IMR-90 (cell line): ENCODE results near the gene CTIF. TPM values are rescaled to one million over a fixed set of nuclear protein-coding genes. Genes with fewer than 3 reads are reported as not detected.

Source experiments
- ATAC-seq: fragments of 200-7000 bp; cut with Tn5 transposase; 2 replicates; pipeline ENCODE4 v1.9.1; 2020; ENCODE audit warnings: low read depth, mild to moderate bottlenecking, moderate library complexity
- BruUV-seq: library from RNA; stranded (reverse); fragments of 400-500 nt; replicated peaks from 2 replicates; lab custom pipeline; 2021; lab: Mats Ljungman, UMichigan
- CTCF ChIA-PET: fragments of 300-600 bp; formaldehyde crosslinking; extraction: SDS; loops from one replicate; lab custom pipeline; 2021; ENCODE audit warnings: antibody characterized with exemption; lab: Yijun Ruan, JAX
- POLR2A ChIA-PET: fragments of 300-600 bp; sonication (Branson Sonifier 250); formaldehyde crosslinking; loops from one replicate; lab custom pipeline; 2022; ENCODE audit warnings: antibody characterized with exemption; ENCODE audit not compliant: unreplicated experiment; lab: Charles Lee
- DNase-seq: peaks from one replicate; pipeline ENCODE4 v3.0.0; 2013
- H2AFZ ChIP-seq: replicated peaks from 2 replicates; pipeline ENCODE3; 2013; ENCODE audit warnings: low read length, mild to moderate bottlenecking; ENCODE audit not compliant: poor library complexity
- H2AK5ac ChIP-seq: 2 replicates; pipeline ENCODE4 v1.6.1; 2013; ENCODE audit warnings: low read depth, low read length, inconsistent platforms
- H2AK9ac ChIP-seq: replicated peaks from 2 replicates; pipeline ENCODE3; 2013; ENCODE audit warnings: mild to moderate bottlenecking, low read depth, low read length, moderate library complexity; ENCODE audit not compliant: poor library complexity
- H2BK120ac ChIP-seq: 2 replicates; pipeline ENCODE4 v1.6.1; 2013; ENCODE audit warnings: low read depth, low read length, inconsistent platforms
- H2BK15ac ChIP-seq: 3 replicates; pipeline ENCODE4 v1.6.1; 2013; ENCODE audit warnings: low read depth, low read length, inconsistent platforms
- H2BK20ac ChIP-seq: 2 replicates; pipeline ENCODE4 v1.6.1; 2013; ENCODE audit warnings: low read depth, mild to moderate bottlenecking, inconsistent platforms, low read length, moderate library complexity
- H2BK5ac ChIP-seq: 2 replicates; pipeline ENCODE4 v1.6.1; 2013; ENCODE audit warnings: mild to moderate bottlenecking, low read depth, low read length, inconsistent platforms; ENCODE audit not compliant: poor library complexity, severe bottlenecking
- H3K14ac ChIP-seq: replicated peaks from 2 replicates; pipeline ENCODE4 v1.6.1; 2013; ENCODE audit warnings: low read depth, low read length, inconsistent platforms
- H3K18ac ChIP-seq: 2 replicates; pipeline ENCODE4 v1.6.1; 2013; ENCODE audit warnings: low read depth, low read length, control low read depth
- H3K23ac ChIP-seq: 2 replicates; pipeline ENCODE4 v1.6.1; 2013; ENCODE audit warnings: low read depth, low read length, inconsistent platforms
- H3K27ac ChIP-seq: 2 replicates; pipeline ENCODE4 v1.5.1; 2013; ENCODE audit warnings: mild to moderate bottlenecking, control low read depth, low read length; ENCODE audit not compliant: insufficient read depth
- H3K27me3 ChIP-seq: 2 replicates; pipeline ENCODE4 v1.6.1; 2013; ENCODE audit warnings: low read length; ENCODE audit not compliant: control insufficient read depth, insufficient read depth
- H3K36me3 ChIP-seq: 2 replicates; pipeline ENCODE4 v1.6.1; 2013; ENCODE audit warnings: low read length, mixed read lengths; ENCODE audit not compliant: control insufficient read depth, insufficient read depth
- H3K4ac ChIP-seq: 2 replicates; pipeline ENCODE4 v1.6.1; 2013; ENCODE audit warnings: low read depth, low read length, inconsistent platforms
- H3K4me1 ChIP-seq: 2 replicates; pipeline ENCODE4 v1.6.1; 2013; ENCODE audit warnings: low read length, mixed read lengths; ENCODE audit not compliant: control insufficient read depth, insufficient read depth
- H3K4me2 ChIP-seq: 2 replicates; pipeline ENCODE4 v1.6.1; 2013; ENCODE audit warnings: low read depth, mild to moderate bottlenecking, control low read depth, low read length, moderate library complexity
- H3K4me3 ChIP-seq: 2 replicates; pipeline ENCODE4 v1.5.1; 2013; ENCODE audit warnings: low read depth, mild to moderate bottlenecking, control low read depth, low read length, moderate library complexity; ENCODE audit not compliant: insufficient read depth
- H3K56ac ChIP-seq: 2 replicates; pipeline ENCODE4 v1.6.1; 2013; ENCODE audit warnings: low read length, inconsistent platforms; ENCODE audit not compliant: insufficient read depth; ENCODE audit errors: extremely low read depth
- H3K79me1 ChIP-seq, 2 experiments: 2 replicates each; pipeline ENCODE4 v1.6.1; 2013; ENCODE audit warnings: low read length in 2 of 2, inconsistent platforms in 1 of 2, low read depth in 1 of 2
- H3K9ac ChIP-seq: 2 replicates; pipeline ENCODE4 v1.6.1; 2013; ENCODE audit warnings: low read depth, low read length, control low read depth
- H3K9me1 ChIP-seq: 2 replicates; pipeline ENCODE4 v1.6.1; 2013; ENCODE audit warnings: low read length, inconsistent platforms; ENCODE audit not compliant: insufficient read depth
- H3K9me3 ChIP-seq: 2 replicates; pipeline ENCODE4 v1.6.1; 2013; ENCODE audit warnings: low read length; ENCODE audit not compliant: control insufficient read depth, insufficient read depth
- H4K20me1 ChIP-seq: 2 replicates; pipeline ENCODE4 v1.6.1; 2013; ENCODE audit warnings: low read length, inconsistent platforms; ENCODE audit not compliant: insufficient read depth
- H4K5ac ChIP-seq: 2 replicates; pipeline ENCODE4 v1.6.1; 2013; ENCODE audit warnings: mild to moderate bottlenecking, low read depth, low read length, control low read depth
- H4K8ac ChIP-seq, 2 experiments: 2 replicates each; pipeline ENCODE4 v1.6.1; 2013; ENCODE audit warnings: low read depth in 2 of 2, low read length in 2 of 2, control low read depth in 1 of 2, inconsistent platforms in 1 of 2
- H4K91ac ChIP-seq: 2 replicates; pipeline ENCODE4 v1.6.1; 2013; ENCODE audit warnings: low read depth, low read length, inconsistent platforms; ENCODE audit not compliant: insufficient read depth
- CEBPB ChIP-seq: IDR thresholded peaks from 2 replicates; pipeline ENCODE4 v1.6.1; 2012; ENCODE audit warnings: low read depth, low read length, improper control_type of control experiment
- FOS ChIP-seq: fragments of 150-350 bp; IDR thresholded peaks from 2 replicates; pipeline ENCODE4 v1.6.1; 2016; ENCODE audit warnings: low read depth, low read length
- MXI1 ChIP-seq: IDR thresholded peaks from 2 replicates; pipeline ENCODE4 v1.6.1; 2012; ENCODE audit warnings: low read depth, mild to moderate bottlenecking, low read length, moderate library complexity, borderline replicate concordance
- RCOR1 ChIP-seq: IDR thresholded peaks from 2 replicates; pipeline ENCODE4 v1.6.1; 2012; ENCODE audit warnings: mild to moderate bottlenecking, low read length, improper control_type of control experiment; ENCODE audit not compliant: insufficient replicate concordance
- WGBS, 2 experiments: methylation state at CpG; one replicate each; pipeline versions ENCODE4 v1.1.5 to v1.1.7; 2013; ENCODE audit warnings: missing lambda C conversion rate in 2 of 2; ENCODE audit not compliant: insufficient read length in 1 of 2; ENCODE audit errors: extremely low coverage in 2 of 2; 5-methylcytosine and 5-hydroxymethylcytosine counted together
- dilution Hi-C: fragments of 300-500 bp; cut with HindIII; formaldehyde crosslinking; loops from one replicate; pipeline ENCODE4 v1.14.3; 2018; ENCODE audit warnings: low sequenced_read_pairs; ENCODE audit not compliant: unreplicated experiment
- in situ Hi-C: fragments of 300-500 bp; cut with MboI; formaldehyde crosslinking; loops from 3 replicates; pipeline ENCODE4 v1.14.3; 2019; ENCODE audit warnings: low sequenced_read_pairs, inconsistent platforms, mixed read lengths
- intact Hi-C: fragments of 100-400 bp; cut with micrococcal nuclease; formaldehyde crosslinking; loops from 2 replicates; pipeline ENCODE4 v1.10.0; 2022
- polyA plus RNA-seq, 3 experiments: library from polyadenylated mRNA; depleted of rRNA; stranded (reverse); fragments of >200 nt; gene quantifications; 2 replicates each; pipeline ENCODE4 v1.2.3, GENCODE V29; 2012; ENCODE audit warnings: low replicate concordance in 1 of 3
- total RNA-seq: library from RNA; depleted of rRNA; stranded (reverse); fragments of >200 nt; gene quantifications from 2 replicates; pipeline ENCODE4 v1.2.3, GENCODE V29; 2012

The CTIF gene
- total and polyA plus RNA-seq, 2 of the 4 experiments (the other 2 are of a cell fraction): 25.1 to 57.0 TPM

DNA sequence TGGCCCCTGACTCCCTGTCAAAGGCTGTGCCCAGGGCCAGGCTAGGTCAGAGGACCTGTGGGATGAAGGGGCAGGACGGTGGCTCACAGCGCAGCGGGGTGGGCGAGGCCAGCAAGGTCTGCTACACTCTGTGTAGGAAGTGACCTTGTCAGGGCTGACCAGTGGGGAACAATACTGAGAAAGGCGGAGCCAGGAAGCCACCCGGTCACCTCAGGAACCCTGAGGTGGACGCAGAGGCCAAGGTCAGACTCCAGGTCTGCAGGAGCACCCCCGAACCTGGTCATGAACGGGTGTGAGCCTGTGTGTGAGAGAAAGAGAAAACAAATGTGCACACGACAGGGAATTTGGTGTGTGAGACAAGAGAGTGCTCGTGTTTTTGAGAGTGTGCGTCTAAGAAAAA is 339.6 kb downstream of the CTIF start:
- Histone ChIP-seq H3K18ac (no peak overlapping the region), H2BK5ac (no peak overlapping the region), H2BK120ac (peak overlapping the region; percentile 57; the same call in 1 of the 2 replicates), H3K27ac (no peak overlapping the region), H3K9ac (no peak overlapping the region), H3K9me3 (no peaks in the 10 kb centered on the region), H2BK20ac (no peak overlapping the region), H4K8ac (no peak overlapping the region), H3K36me3 (no peaks in the 10 kb centered on the region), H4K91ac (no peak overlapping the region), H2AFZ (peak overlapping the region; percentile 61), H2AK5ac (peak overlapping the region; percentile 57; the same call in 1 of the 2 replicates), H3K23ac (no peak overlapping the region), H3K4me1 (peaks cover 4% of the 10 kb centered on the region), H3K79me1 (peaks cover 0 to 3% of the 10 kb centered on the region in 2 experiments; a peak in 1 of 4 replicates), H4K20me1 (no peaks in the 10 kb centered on the region), H3K27me3 (no peaks in the 10 kb centered on the region; the same call in 1 of the 2 replicates), H2AK9ac (no peak overlapping the region), H3K14ac (peak overlapping the region; percentile 63; the same call in 1 of the 2 replicates), H2BK15ac (no peak overlapping the region), H3K56ac (no peak overlapping the region), H3K4me3 (no peak overlapping the region), H4K5ac (no peak overlapping the region; the same call in 1 of the 2 replicates), H3K9me1 (0 out of 2 replicates have a peak, but pooled peaks cover 12% of the 10 kb centered on the region), H3K4me2 (no peak overlapping the region), H3K4ac (peak overlapping the region; percentile 33; the same call in 1 of the 2 replicates)
- ATAC-seq (no peak), DNase-seq (no peak)
- POLR2A ChIA-PET: no interaction called here
- TF ChIP-seq RCOR1: no peak
- no peak for TF ChIP-seq CEBPB
- no peak for TF ChIP-seq MXI1
- no peak for TF ChIP-seq FOS
- no TSS peak for BruUV-seq
- intact Hi-C loops: no loop called here
- 82% methylated on average over 10 of the region's 12 CpGs; no CpG with 5 or more reads in 1 of the 2 experiments for WGBS, 2 experiments
- in situ Hi-C loops: no loop called here
- CTCF ChIA-PET: no interaction called here
- dilution Hi-C loops: no loop called here
